PC-9 (cell line): ENCODE measurements around the gene FURIN. TPM values are rescaled to one million over a fixed set of nuclear protein-coding genes. Genes with fewer than 3 reads are reported as not detected.

ENCODE experiments used
- BruUV-seq: library from RNA; stranded (reverse); fragments of 400-500 nt; replicated peaks from 2 replicates; lab custom pipeline; 2021; lab: Mats Ljungman, UMichigan
- CTCF ChIA-PET: fragments of 300-600 bp; sonication (Branson Sonifier 250); formaldehyde crosslinking; loops from one replicate; lab custom pipeline; 2022; ENCODE audit warnings: antibody characterized with exemption; lab: Charles Lee
- POLR2A ChIA-PET: fragments of 300-600 bp; sonication (Branson Sonifier 250); formaldehyde crosslinking; loops from one replicate; lab custom pipeline; 2022; ENCODE audit warnings: antibody characterized with exemption; ENCODE audit not compliant: unreplicated experiment; lab: Charles Lee
- DNase-seq, 2 experiments: peaks; one replicate each; pipeline versions ENCODE4 v3.0.0 to v3.0.0-alpha.2; 2015 to 2022; ENCODE audit warnings: mixed read lengths in 1 of 2
- H2AFZ ChIP-seq: fragments of 200-600 bp; sonication (generic); 2 replicates; pipeline ENCODE4 v1.8.1; 2017; ENCODE audit warnings: antibody characterized with exemption
- H3F3A ChIP-seq: fragments of 200-600 bp; sonication (generic); 2 replicates; pipeline ENCODE4 v1.8.1; 2017; ENCODE audit warnings: antibody characterized with exemption, mild to moderate bottlenecking, low read depth; ENCODE audit not compliant: insufficient read depth
- H3K27ac ChIP-seq: fragments of 200-600 bp; sonication (generic); 2 replicates; pipeline ENCODE4 v1.6.1; 2016; ENCODE audit warnings: mixed run types
- H3K27me3 ChIP-seq: fragments of 200-600 bp; sonication (generic); 2 replicates; pipeline ENCODE4 v1.6.1; 2016; ENCODE audit warnings: low read depth, mixed run types; ENCODE audit not compliant: insufficient read depth
- H3K36me3 ChIP-seq: fragments of 200-600 bp; sonication (generic); 2 replicates; pipeline ENCODE4 v1.6.1; 2016; ENCODE audit warnings: low read depth, mixed run types
- H3K4me1 ChIP-seq: fragments of 200-600 bp; sonication (generic); replicated peaks from 2 replicates; pipeline ENCODE4 v1.6.1; 2016; ENCODE audit warnings: mixed run types; ENCODE audit not compliant: insufficient read depth
- H3K4me2 ChIP-seq: fragments of 200-600 bp; sonication (generic); 2 replicates; pipeline ENCODE4 v1.6.1; 2017; ENCODE audit warnings: mixed run types
- H3K4me3 ChIP-seq: fragments of 200-600 bp; sonication (generic); 2 replicates; pipeline ENCODE4 v1.6.1; 2016; ENCODE audit warnings: mixed run types
- H3K79me2 ChIP-seq: fragments of 200-600 bp; sonication (generic); 2 replicates; pipeline ENCODE4 v1.6.1; 2017; ENCODE audit warnings: low read depth, mixed run types
- H3K9me2 ChIP-seq: fragments of 200-600 bp; sonication (generic); 2 replicates; pipeline ENCODE4 v1.8.1; 2017; ENCODE audit warnings: mild to moderate bottlenecking; ENCODE audit not compliant: insufficient read depth
- H3K9me3 ChIP-seq: fragments of 200-600 bp; sonication (generic); 2 replicates; pipeline ENCODE4 v1.8.1; 2016; ENCODE audit warnings: low read depth; ENCODE audit not compliant: insufficient read depth
- H4K20me1 ChIP-seq: fragments of 200-600 bp; sonication (generic); 2 replicates; pipeline ENCODE4 v1.8.1; 2017; ENCODE audit not compliant: insufficient read depth
- EZH2 ChIP-seq: fragments of 200-600 bp; sonication (generic); IDR thresholded peaks from 2 replicates; pipeline ENCODE4 v1.8.0; 2017; ENCODE audit warnings: antibody characterized with exemption, low read depth
- intact Hi-C: fragments of 100-400 bp; cut with micrococcal nuclease; formaldehyde crosslinking; loops from one replicate; pipeline ENCODE4 v1.10.0; 2022; ENCODE audit not compliant: unreplicated experiment
- total RNA-seq: library from RNA; stranded (reverse); gene quantifications from 2 replicates; pipeline ENCODE4 v1.2.3, GENCODE V29; 2021
- TF ChIP-seq, protein P1 (sequence below): fragments of 200-600 bp; sonication (generic); conservative IDR thresholded peaks from 2 replicates; pipeline ENCODE4 v1.6.1; 2017; ENCODE audit warnings: mixed run types, antibody characterized with exemption, mild to moderate bottlenecking, moderate library complexity

The FURIN gene
- total RNA-seq, 1 experiment from 2014 or later = 50.4 TPM

GRCh38 chr15:90901175-90902039, 33.0 kb downstream of the FURIN start:
- H3K27ac ChIP-seq = no peak overlapping the region
- H3K4me2 ChIP-seq = peak overlapping the region; percentile 76
- no TSS peak for BruUV-seq
- H3K79me2 ChIP-seq = no peaks in the 10 kb centered on the region
- CTCF ChIA-PET = interaction anchor here (0.8 kb wide), 1 partner anchor 238 kb away, joined by 3 read pairs; no protein-coding TSS in a partner anchor
- intact Hi-C loops = loop anchor here (2.0 to 5.0 kb wide), 2 partner anchors 29 to 131 kb away; no protein-coding TSS in a partner anchor
- H3K9me2 ChIP-seq = no peaks in the 10 kb centered on the region
- DNase-seq = no peak
- peaks cover 18% of the 10 kb centered on the region for H3K4me1 ChIP-seq
- TF ChIP-seq EZH2 = no peak
- TF ChIP-seq, protein P1, sequence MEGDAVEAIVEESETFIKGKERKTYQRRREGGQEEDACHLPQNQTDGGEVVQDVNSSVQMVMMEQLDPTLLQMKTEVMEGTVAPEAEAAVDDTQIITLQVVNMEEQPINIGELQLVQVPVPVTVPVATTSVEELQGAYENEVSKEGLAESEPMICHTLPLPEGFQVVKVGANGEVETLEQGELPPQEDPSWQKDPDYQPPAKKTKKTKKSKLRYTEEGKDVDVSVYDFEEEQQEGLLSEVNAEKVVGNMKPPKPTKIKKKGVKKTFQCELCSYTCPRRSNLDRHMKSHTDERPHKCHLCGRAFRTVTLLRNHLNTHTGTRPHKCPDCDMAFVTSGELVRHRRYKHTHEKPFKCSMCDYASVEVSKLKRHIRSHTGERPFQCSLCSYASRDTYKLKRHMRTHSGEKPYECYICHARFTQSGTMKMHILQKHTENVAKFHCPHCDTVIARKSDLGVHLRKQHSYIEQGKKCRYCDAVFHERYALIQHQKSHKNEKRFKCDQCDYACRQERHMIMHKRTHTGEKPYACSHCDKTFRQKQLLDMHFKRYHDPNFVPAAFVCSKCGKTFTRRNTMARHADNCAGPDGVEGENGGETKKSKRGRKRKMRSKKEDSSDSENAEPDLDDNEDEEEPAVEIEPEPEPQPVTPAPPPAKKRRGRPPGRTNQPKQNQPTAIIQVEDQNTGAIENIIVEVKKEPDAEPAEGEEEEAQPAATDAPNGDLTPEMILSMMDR = no peak
- no peaks in the 10 kb centered on the region for H3K27me3 ChIP-seq
- H4K20me1 ChIP-seq = no peaks in the 10 kb centered on the region
- H3K36me3 ChIP-seq = no peaks in the 10 kb centered on the region
- H2AFZ ChIP-seq = peak overlapping the region; percentile 94
- no peaks in the 10 kb centered on the region for H3K9me3 ChIP-seq
- H3F3A ChIP-seq = peaks cover 18% of the 10 kb centered on the region; the same call in 1 of the 2 replicates
- POLR2A ChIA-PET = interaction anchor here (0.6 kb wide), 1 partner anchor 30 kb away, joined by 3 read pairs; no protein-coding TSS in a partner anchor
- peak overlapping the region; percentile 60; the same call in 1 of the 2 replicates for H3K4me3 ChIP-seq

DNA sequence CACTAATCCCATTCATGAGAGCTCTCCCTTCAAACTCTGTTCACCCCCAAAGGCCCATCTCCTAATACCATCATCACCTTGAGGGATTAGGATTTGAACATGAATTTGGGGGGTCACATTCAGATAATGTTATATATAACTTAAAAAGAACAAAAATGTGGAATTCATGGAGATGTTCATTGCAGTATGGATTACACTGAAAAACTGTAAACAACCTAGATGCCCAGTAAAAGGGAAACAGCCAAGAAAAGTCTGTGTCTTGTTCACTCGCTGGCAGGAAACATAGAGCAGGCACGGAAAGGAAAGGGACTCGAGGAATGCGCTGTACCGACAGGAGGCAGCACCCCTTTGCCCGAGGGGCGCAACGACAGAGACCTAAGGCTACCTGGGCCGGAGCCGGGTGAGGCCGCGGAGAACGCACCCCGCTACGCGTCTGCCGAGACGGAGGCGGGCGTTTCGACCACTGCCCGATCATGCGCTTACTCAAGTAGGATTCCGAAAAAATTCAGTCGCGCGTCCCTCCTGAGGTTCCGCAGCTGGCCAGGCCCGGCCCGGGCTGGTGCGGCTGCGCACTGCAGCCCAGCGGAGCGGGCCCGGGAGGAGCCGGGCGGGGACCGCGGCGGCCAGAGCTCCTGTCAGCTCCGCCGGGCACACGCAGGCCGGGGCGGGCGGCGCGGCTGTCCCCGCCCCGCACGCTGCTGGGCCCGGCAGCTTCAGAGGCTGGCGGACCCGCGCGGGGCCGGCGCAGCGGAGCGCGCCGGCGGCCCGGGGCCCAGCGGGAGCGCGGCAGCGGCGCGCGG, 33.9 kb downstream of the FURIN start:
- POLR2A ChIA-PET = interaction anchor here (0.5 to 0.6 kb wide), 2 partner anchors 187 to 1008 kb away, joined by 3 to 9 read pairs; no protein-coding TSS in a partner anchor
- no TSS peak for BruUV-seq
- Histone ChIP-seq H3K79me2 (no peaks in the 10 kb centered on the region), H3K9me3 (no peaks in the 10 kb centered on the region), H3K36me3 (no peaks in the 10 kb centered on the region), H3K27ac (peak overlapping the region; percentile 25; the same call in 1 of the 2 replicates), H4K20me1 (no peaks in the 10 kb centered on the region), H3K27me3 (no peaks in the 10 kb centered on the region), H3K4me2 (peak overlapping the region; percentile 76), H3F3A (peaks cover 18% of the 10 kb centered on the region; the same call in 1 of the 2 replicates), H3K4me3 (peak overlapping the region; percentile 60), H3K9me2 (no peaks in the 10 kb centered on the region), H3K4me1 (peaks cover 18% of the 10 kb centered on the region), H2AFZ (peak overlapping the region; percentile 94)
- intact Hi-C loops = loop anchor here (2.0 to 5.0 kb wide), 2 partner anchors 29 to 130 kb away; no protein-coding TSS in a partner anchor
- peak; percentile 60 to 75 for DNase-seq
- TF ChIP-seq, protein P1 = peak; percentile 69
- TF ChIP-seq EZH2 = no peak
- CTCF ChIA-PET = interaction anchor here (0.6 to 1.3 kb wide), 5 partner anchors 30 to 567 kb away, joined by 3 to 11 read pairs (median 3); partner anchors contain the start of gene HDDC3
